Keratinocyte (primary cell): Measurements from ENCODE around the gene RALGPS2. TPM values are rescaled to one million over a fixed set of nuclear protein-coding genes. Genes with fewer than 3 reads are reported as not detected.

Experiments
- DNase-seq: peaks from one replicate; pipeline ENCODE4 v3.0.0-alpha.2; 2011; ENCODE audit warnings: low read depth, missing footprints, low spot score
- FAIRE-seq: peaks from 2 replicates; lab custom pipeline; 2011; peaks lifted over from hg19 to GRCh38; lab: Jason Lieb, UNC
- H2AFZ ChIP-seq: 2 replicates; pipeline ENCODE4 v1.6.0; 2012; ENCODE audit warnings: low read length, control low read depth, inconsistent platforms; ENCODE audit not compliant: control insufficient read depth
- H3K27ac ChIP-seq: 2 replicates; pipeline ENCODE4 v1.5.1; 2011; ENCODE audit warnings: low read length; ENCODE audit not compliant: control insufficient read depth, insufficient read depth
- H3K27me3 ChIP-seq: 3 replicates; pipeline ENCODE4 v1.6.0; 2011; ENCODE audit warnings: low read length; ENCODE audit not compliant: control insufficient read depth, insufficient read depth; ENCODE audit errors: extremely low read depth
- H3K36me3 ChIP-seq, 2 experiments: 2 replicates in 1 of 2; 3 replicates in 1 of 2; pipeline ENCODE4 v1.5.1; 2011; ENCODE audit warnings: low read length in 2 of 2, mild to moderate bottlenecking in 1 of 2; ENCODE audit not compliant: control insufficient read depth in 2 of 2, insufficient read depth in 2 of 2; ENCODE audit errors: extremely low read depth in 1 of 2
- H3K4me1 ChIP-seq: 3 replicates; pipeline ENCODE4 v1.5.1; 2011; ENCODE audit warnings: low read length; ENCODE audit not compliant: control insufficient read depth, insufficient read depth; ENCODE audit errors: extremely low read depth
- H3K4me2 ChIP-seq: 3 replicates; pipeline ENCODE4 v1.6.0; 2011; ENCODE audit warnings: low read depth, low read length; ENCODE audit not compliant: control insufficient read depth, insufficient read depth; ENCODE audit errors: extremely low read depth
- H3K4me3 ChIP-seq, 3 experiments: fragments of 200-600 bp in 1 of 3; sonication (generic) in 1 of 3; 2 replicates in 2 of 3; 3 replicates in 1 of 3; pipeline ENCODE4 v1.5.1; 2011 to 2016; ENCODE audit warnings: low read length in 3 of 3, mild to moderate bottlenecking in 3 of 3, control low read depth in 2 of 3, inconsistent platforms in 1 of 3, low read depth in 1 of 3, mixed read lengths in 1 of 3, mixed run types in 1 of 3, moderate library complexity in 1 of 3; ENCODE audit not compliant: control insufficient read depth in 2 of 3, insufficient read depth in 2 of 3; ENCODE audit errors: extremely low read depth in 1 of 3
- H3K79me2 ChIP-seq: 2 replicates; pipeline ENCODE4 v1.6.0; 2012; ENCODE audit warnings: low read length; ENCODE audit not compliant: control insufficient read depth, insufficient read depth
- H3K9ac ChIP-seq: 3 replicates; pipeline ENCODE4 v1.6.0; 2011; ENCODE audit warnings: low read length; ENCODE audit not compliant: control insufficient read depth, insufficient read depth; ENCODE audit errors: extremely low read depth
- H3K9me1 ChIP-seq: 3 replicates; pipeline ENCODE4 v1.6.0; 2011; ENCODE audit warnings: low read length; ENCODE audit not compliant: control insufficient read depth, insufficient read depth; ENCODE audit errors: extremely low read depth
- H3K9me3 ChIP-seq: 2 replicates; pipeline ENCODE4 v1.5.1; 2012; ENCODE audit warnings: low read depth, low read length; ENCODE audit not compliant: control insufficient read depth
- H4K20me1 ChIP-seq: 3 replicates; pipeline ENCODE4 v1.6.0; 2011; ENCODE audit warnings: low read length; ENCODE audit not compliant: control insufficient read depth, insufficient read depth; ENCODE audit errors: extremely low read depth
- EZH2 ChIP-seq: IDR thresholded peaks from one replicate; pipeline ENCODE4 v1.6.1; 2012; ENCODE audit warnings: inconsistent platforms, mild to moderate bottlenecking, low read length, moderate library complexity
- dilution Hi-C: fragments of 300-500 bp; cut with MboI; formaldehyde crosslinking; loops from one replicate; pipeline ENCODE4 v1.7.0; 2020; ENCODE audit warnings: low sequenced_read_pairs; ENCODE audit not compliant: extremely low pct_ligation_motif_present
- polyA plus RNA-seq, 5 experiments: library from polyadenylated mRNA; depleted of rRNA in 3 of 5; stranded (reverse) in 3 of 5; stranded (forward) in 1 of 5; unstranded in 1 of 5; fragments of >200 nt; gene quantifications; 1 replicate in 1 of 5; 2 replicates in 3 of 5; 3 replicates in 1 of 5; pipeline versions ENCODE4 v1.2.1 to v1.2.3, GENCODE V29; 2011 to 2012; ENCODE audit warnings: missing spikeins in 2 of 5, low read depth in 1 of 5, low replicate concordance in 1 of 5
- TF ChIP-seq, protein P1 (sequence below), 3 experiments: IDR thresholded peaks in 1 of 3; conservative IDR thresholded peaks in 1 of 3; optimal IDR thresholded peaks in 1 of 3; 2 replicates in 2 of 3; 3 replicates in 1 of 3; pipeline versions ENCODE3 to v1.5.1; 2011; ENCODE audit warnings: low read length in 3 of 3, mild to moderate bottlenecking in 3 of 3, moderate library complexity in 2 of 3, control low read depth in 1 of 3, inconsistent platforms in 1 of 3; ENCODE audit not compliant: insufficient read depth in 2 of 3; ENCODE audit errors: extremely low read depth in 1 of 3

RALGPS2 gene
- polyA plus RNA-seq, 1 donor (not counting 4 experiments of a cell fraction or from before 2014, with no cell fraction given) = 14.8 TPM

DNA sequence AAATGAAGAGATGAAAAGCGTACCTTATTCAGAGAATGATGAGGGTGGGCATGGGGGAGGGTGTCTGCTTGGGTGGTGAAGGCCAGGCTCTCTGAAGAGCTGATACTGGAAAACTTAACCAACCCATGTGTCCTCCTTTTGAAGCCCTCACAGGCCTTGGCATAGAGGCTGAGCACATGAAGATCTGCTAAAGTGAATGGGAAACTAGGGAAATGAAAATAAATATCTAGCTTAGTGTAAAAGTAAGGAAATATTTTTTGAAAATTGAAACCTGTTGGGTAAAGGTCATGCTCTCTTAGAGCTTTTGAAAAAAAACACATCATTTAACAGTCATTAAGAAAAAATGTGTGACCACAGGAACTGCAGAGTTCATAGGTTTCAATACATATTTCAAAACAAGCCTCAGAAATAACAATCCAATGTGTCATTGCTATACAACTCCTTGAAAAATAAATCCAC lies 40.5 kb upstream of the RALGPS2 start:
- Histone ChIP-seq H3K4me3 (no peak overlapping the region), H3K27ac (peak overlapping the region; percentile 76), H2AFZ (no peak overlapping the region), H3K9me3 (no peaks in the 10 kb centered on the region), H3K4me2 (peak overlapping the region; percentile 68), H3K79me2 (no peaks in the 10 kb centered on the region), H4K20me1 (no peaks in the 10 kb centered on the region), H3K9me1 (no peaks in the 10 kb centered on the region), H3K9ac (peak overlapping the region; percentile 22), H3K4me1 (peaks cover 45% of the 10 kb centered on the region), H3K36me3 (no peaks in the 10 kb centered on the region), H3K27me3 (no peaks in the 10 kb centered on the region)
- DNase-seq (peak; percentile 63), FAIRE-seq (peak; percentile 84)
- TF ChIP-seq EZH2 = no peak
- TF ChIP-seq, protein P1, sequence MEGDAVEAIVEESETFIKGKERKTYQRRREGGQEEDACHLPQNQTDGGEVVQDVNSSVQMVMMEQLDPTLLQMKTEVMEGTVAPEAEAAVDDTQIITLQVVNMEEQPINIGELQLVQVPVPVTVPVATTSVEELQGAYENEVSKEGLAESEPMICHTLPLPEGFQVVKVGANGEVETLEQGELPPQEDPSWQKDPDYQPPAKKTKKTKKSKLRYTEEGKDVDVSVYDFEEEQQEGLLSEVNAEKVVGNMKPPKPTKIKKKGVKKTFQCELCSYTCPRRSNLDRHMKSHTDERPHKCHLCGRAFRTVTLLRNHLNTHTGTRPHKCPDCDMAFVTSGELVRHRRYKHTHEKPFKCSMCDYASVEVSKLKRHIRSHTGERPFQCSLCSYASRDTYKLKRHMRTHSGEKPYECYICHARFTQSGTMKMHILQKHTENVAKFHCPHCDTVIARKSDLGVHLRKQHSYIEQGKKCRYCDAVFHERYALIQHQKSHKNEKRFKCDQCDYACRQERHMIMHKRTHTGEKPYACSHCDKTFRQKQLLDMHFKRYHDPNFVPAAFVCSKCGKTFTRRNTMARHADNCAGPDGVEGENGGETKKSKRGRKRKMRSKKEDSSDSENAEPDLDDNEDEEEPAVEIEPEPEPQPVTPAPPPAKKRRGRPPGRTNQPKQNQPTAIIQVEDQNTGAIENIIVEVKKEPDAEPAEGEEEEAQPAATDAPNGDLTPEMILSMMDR (optimal IDR thresholded peaks at IDR 0.05 in 1 of 3, IDR thresholded peaks at IDR 0.05 in 1 of 3, conservative IDR thresholded peaks at IDR 0.05 in 1 of 3; ENCODE audit: extremely low read depth in 1 of 3, insufficient read depth in 2 of 3, low read length in 3 of 3) = no peak
- dilution Hi-C loops = no loop called here

DNA sequence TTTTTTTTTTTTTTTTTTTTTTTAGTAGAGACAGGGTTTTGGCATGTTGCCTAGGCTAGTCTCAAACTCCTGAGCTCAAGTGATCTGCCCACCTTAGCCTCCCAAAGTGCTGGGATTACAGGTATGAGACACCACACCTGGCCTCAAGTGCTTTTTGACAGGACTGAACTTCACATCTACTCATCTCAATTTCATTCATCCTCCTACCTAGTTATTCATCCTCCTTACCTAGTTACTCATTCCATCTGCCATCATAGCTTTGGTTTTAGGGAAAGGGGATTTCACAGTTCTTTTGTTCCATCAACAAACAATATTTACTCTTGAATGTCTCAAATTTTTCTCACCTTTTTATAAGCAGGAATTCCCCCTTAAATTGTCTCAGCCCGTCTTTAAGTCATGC lies 38.6 kb upstream of the RALGPS2 start:
- Histone ChIP-seq H3K9me1 (no peaks in the 10 kb centered on the region), H3K27ac (peak overlapping the region; percentile 32), H3K36me3 (no peaks in the 10 kb centered on the region), H3K9me3 (no peaks in the 10 kb centered on the region), H2AFZ (no peak overlapping the region), H4K20me1 (no peaks in the 10 kb centered on the region), H3K4me3 (no peak overlapping the region), H3K4me2 (no peak overlapping the region), H3K4me1 (peaks cover 45% of the 10 kb centered on the region), H3K79me2 (no peaks in the 10 kb centered on the region), H3K27me3 (no peaks in the 10 kb centered on the region), H3K9ac (no peak overlapping the region)
- FAIRE-seq (peak; percentile 46), DNase-seq (no peak)
- dilution Hi-C loops = no loop called here
- TF ChIP-seq, protein P1 (optimal IDR thresholded peaks at IDR 0.05 in 1 of 3, IDR thresholded peaks at IDR 0.05 in 1 of 3, conservative IDR thresholded peaks at IDR 0.05 in 1 of 3; ENCODE audit: extremely low read depth in 1 of 3, insufficient read depth in 2 of 3, low read length in 3 of 3) = no peak
- no peak for TF ChIP-seq EZH2
